Embryonic facial prominence (tissue), 1 donor: ENCODE measurements around the gene TSTD1.
"Not testable (repeated sequence)": the region's sequence is repeated elsewhere in the genome, so short reads cannot be mapped to it uniquely, and the experiment has no call there.

Source experiments
- DNase-seq: peaks from one replicate; pipeline ENCODE4 v3.0.0-alpha.2; 2016; ENCODE audit errors: extremely low spot score

Gene TSTD1

GRCh38 chr1:161069241-161069640 is 30.5 kb upstream of the TSTD1 start:
- no peak for DNase-seq

GRCh38 chr1:161068306-161069234 is 29.8 kb upstream of the TSTD1 start:
- no peak for DNase-seq

GRCh38 chr1:161066694-161067093 is 27.9 kb upstream of the TSTD1 start:
- no peak for DNase-seq

GRCh38 chr1:161065681-161066080 is 26.9 kb upstream of the TSTD1 start:
- DNase-seq = not testable (repeated sequence)

GRCh38 chr1:161063936-161064335 is 25.2 kb upstream of the TSTD1 start:
- DNase-seq = not testable (repeated sequence)

GRCh38 chr1:161061419-161061818 is 22.7 kb upstream of the TSTD1 start:
- no peak for DNase-seq

GRCh38 chr1:161059293-161059692 is 20.5 kb upstream of the TSTD1 start:
- no peak for DNase-seq

GRCh38 chr1:161054805-161055204 is 16.0 kb upstream of the TSTD1 start:
- no peak for DNase-seq

GRCh38 chr1:161054232-161054631 is 15.5 kb upstream of the TSTD1 start:
- no peak for DNase-seq

GRCh38 chr1:161052899-161053298 is 14.1 kb upstream of the TSTD1 start:
- no peak for DNase-seq

GRCh38 chr1:161051219-161051618 is 12.5 kb upstream of the TSTD1 start:
- DNase-seq = no peak

GRCh38 chr1:161048949-161049722 is 10.4 kb upstream of the TSTD1 start:
- no peak for DNase-seq

- no peak for DNase-seq
Measured at GRCh38 chr1:161047436-161048420, 9.0 kb upstream of the TSTD1 start.

- DNase-seq = no peak
Measured at GRCh38 chr1:161046605-161047228, 8.0 kb upstream of the TSTD1 start.

GRCh38 chr1:161045736-161046604 is 7.2 kb upstream of the TSTD1 start, which contains the start of gene USF1:
Gene USF1 (minus strand): TSS chr1:161045977. CDS start chr1:161043275, 2,702 bp downstream.
- peak; percentile 95 for DNase-seq

GRCh38 chr1:161044908-161045735 is 6.4 kb upstream of the TSTD1 start:
- DNase-seq = no peak

GRCh38 chr1:161044535-161044907 is 5.8 kb upstream of the TSTD1 start:
- DNase-seq = no peak

- DNase-seq = no peak
Measured at GRCh38 chr1:161039546-161039945, 782 bp upstream of the TSTD1 start.

GRCh38 chr1:161039154-161039545 is 386 bp upstream of the TSTD1 start:
- DNase-seq = no peak
